Body of pancreas (tissue), 4 donors: ENCODE results near the gene C6orf47.

ENCODE experiments used
- CTCF ChIP-seq, 7 experiments: fragments of 450-650 bp in 4 of 7; fragments of 200-600 bp in 3 of 7; sonication (generic) in 3 of 7; IDR thresholded peaks; one replicate each; pipeline ENCODE4 v1.5.1; 2016 to 2019; ENCODE audit warnings: antibody characterized with exemption in 7 of 7
- POLR2A ChIP-seq, 3 donors: fragments of 450-650 bp; IDR thresholded peaks; one replicate each; pipeline ENCODE4 v1.6.1; 2016; ENCODE audit warnings: antibody characterized with exemption in 3 of 3, mild to moderate bottlenecking in 2 of 3

GRCh38 chr6:31687321-31687720, 26.7 kb upstream of the C6orf47 start:
- no peak for TF ChIP-seq CTCF (IDR thresholded peaks at IDR 0.05)
- no peak for TF ChIP-seq POLR2A (IDR thresholded peaks at IDR 0.05)
